NT2/D1 (cell line): ENCODE results near the gene CERS6.

Source experiments
- DNase-seq: peaks from one replicate; pipeline ENCODE4 v3.0.0-alpha.2; 2011; ENCODE audit warnings: low read depth, low spot score
- H3K27me3 ChIP-seq: 2 replicates; pipeline ENCODE4 v1.6.0; 2011; ENCODE audit warnings: mild to moderate bottlenecking; ENCODE audit not compliant: insufficient read length, insufficient read depth
- H3K36me3 ChIP-seq: 2 replicates; pipeline ENCODE4 v1.6.1; 2011; ENCODE audit warnings: mild to moderate bottlenecking, low read length, mixed read lengths; ENCODE audit not compliant: insufficient read depth, insufficient read length
- H3K4me1 ChIP-seq: 2 replicates; pipeline ENCODE4 v1.5.1; 2011; ENCODE audit not compliant: insufficient read depth, insufficient read length
- H3K4me3 ChIP-seq: 2 replicates; pipeline ENCODE4 v1.5.1; 2011; ENCODE audit warnings: low read depth; ENCODE audit not compliant: insufficient read length
- H3K9ac ChIP-seq: 2 replicates; pipeline ENCODE4 v1.6.0; 2011; ENCODE audit warnings: low read depth; ENCODE audit not compliant: insufficient read length
- H3K9me3 ChIP-seq: 2 replicates; pipeline ENCODE4 v1.5.1; 2011; ENCODE audit warnings: mild to moderate bottlenecking, low read length; ENCODE audit not compliant: insufficient read depth
- SUZ12 ChIP-seq: IDR thresholded peaks from 2 replicates; pipeline ENCODE4 v1.6.1; 2011; ENCODE audit not compliant: insufficient read length, insufficient read depth; ENCODE audit errors: extremely low read depth
- YY1 ChIP-seq: IDR thresholded peaks from 2 replicates; pipeline ENCODE4 v1.6.1; 2011; ENCODE audit not compliant: insufficient read length, insufficient read depth
- ZNF274 ChIP-seq: IDR thresholded peaks from 2 replicates; pipeline ENCODE4 v1.6.1; 2011; ENCODE audit warnings: mild to moderate bottlenecking, low read depth, low read length

The CERS6 gene

GRCh38 chr2:168443818-168444217 is 12.3 kb upstream of the CERS6 start:
- Histone ChIP-seq H3K4me1 (no peaks in the 10 kb centered on the region), H3K36me3 (no peaks in the 10 kb centered on the region), H3K27me3 (no peaks in the 10 kb centered on the region), H3K9me3 (peaks cover 3% of the 10 kb centered on the region; the same call in 1 of the 2 replicates), H3K4me3 (no peak overlapping the region), H3K9ac (no peak overlapping the region)
- no peak for DNase-seq
- TF ChIP-seq SUZ12: no peak
- no peak for TF ChIP-seq YY1
- no peak for TF ChIP-seq ZNF274

GRCh38 chr2:168445960-168446359 is 10.1 kb upstream of the CERS6 start:
- DNase-seq: no peak
- H3K4me3 ChIP-seq: no peak overlapping the region
- H3K27me3 ChIP-seq: no peaks in the 10 kb centered on the region
- no peaks in the 10 kb centered on the region for H3K4me1 ChIP-seq
- TF ChIP-seq YY1 (no peak), ZNF274 (no peak), SUZ12 (no peak)
- H3K9me3 ChIP-seq: peaks cover 3% of the 10 kb centered on the region; the same call in 1 of the 2 replicates
- H3K9ac ChIP-seq: no peak overlapping the region
- H3K36me3 ChIP-seq: no peaks in the 10 kb centered on the region

- no peak overlapping the region for H3K9ac ChIP-seq
- TF ChIP-seq YY1 (no peak), ZNF274 (no peak), SUZ12 (no peak)
- no peaks in the 10 kb centered on the region for H3K27me3 ChIP-seq
- H3K4me1 ChIP-seq: peaks cover 2% of the 10 kb centered on the region
- H3K9me3 ChIP-seq: peaks cover 3% of the 10 kb centered on the region; the same call in 1 of the 2 replicates
- no peak for DNase-seq
- no peaks in the 10 kb centered on the region for H3K36me3 ChIP-seq
- no peak overlapping the region for H3K4me3 ChIP-seq
Measured at GRCh38 chr2:168448980-168449379, 7.1 kb upstream of the CERS6 start.

GRCh38 chr2:168449419-168449818 is 6.7 kb upstream of the CERS6 start:
- no peak for DNase-seq
- H3K4me1 ChIP-seq: peaks cover 2% of the 10 kb centered on the region
- no peak for TF ChIP-seq YY1
- TF ChIP-seq ZNF274: no peak
- TF ChIP-seq SUZ12: no peak
- peaks cover 2% of the 10 kb centered on the region for H3K27me3 ChIP-seq
- H3K9ac ChIP-seq: no peak overlapping the region
- H3K9me3 ChIP-seq: peaks cover 6% of the 10 kb centered on the region; the same call in 1 of the 2 replicates
- no peaks in the 10 kb centered on the region for H3K36me3 ChIP-seq
- H3K4me3 ChIP-seq: no peak overlapping the region

GRCh38 chr2:168450171-168450570 is 5.9 kb upstream of the CERS6 start:
- Histone ChIP-seq H3K4me3 (no peak overlapping the region), H3K9me3 (peaks cover 12% of the 10 kb centered on the region; the same call in 1 of the 2 replicates), H3K27me3 (peaks cover 6% of the 10 kb centered on the region), H3K9ac (no peak overlapping the region), H3K4me1 (peaks cover 2% of the 10 kb centered on the region), H3K36me3 (no peaks in the 10 kb centered on the region)
- DNase-seq: no peak
- TF ChIP-seq ZNF274: no peak
- TF ChIP-seq SUZ12: no peak
- TF ChIP-seq YY1: no peak

- no peaks in the 10 kb centered on the region for H3K36me3 ChIP-seq
- no peak overlapping the region for H3K4me3 ChIP-seq
- no peak for DNase-seq
- peaks cover 6% of the 10 kb centered on the region for H3K27me3 ChIP-seq
- H3K9me3 ChIP-seq: 0 out of 2 replicates have a peak, but pooled peaks cover 11% of the 10 kb centered on the region
- peaks cover 2% of the 10 kb centered on the region for H3K4me1 ChIP-seq
- no peak for TF ChIP-seq SUZ12
- TF ChIP-seq ZNF274: no peak
- no peak for TF ChIP-seq YY1
- no peak overlapping the region for H3K9ac ChIP-seq
Measured at GRCh38 chr2:168450732-168451131, 5.3 kb upstream of the CERS6 start.

GRCh38 chr2:168452781-168453180 is 3.3 kb upstream of the CERS6 start:
- Histone ChIP-seq H3K9me3 (0 out of 2 replicates have a peak, but pooled peaks cover 11% of the 10 kb centered on the region), H3K27me3 (peaks cover 6% of the 10 kb centered on the region), H3K36me3 (peaks cover 1% of the 10 kb centered on the region), H3K9ac (no peak overlapping the region), H3K4me1 (peaks cover 2% of the 10 kb centered on the region), H3K4me3 (no peak overlapping the region)
- TF ChIP-seq YY1 (no peak), ZNF274 (no peak), SUZ12 (no peak)
- no peak for DNase-seq

- H3K4me3 ChIP-seq: no peak overlapping the region
- H3K9me3 ChIP-seq: 0 out of 2 replicates have a peak, but pooled peaks cover 11% of the 10 kb centered on the region
- no peak for DNase-seq
- no peak for TF ChIP-seq ZNF274
- no peak for TF ChIP-seq SUZ12
- TF ChIP-seq YY1: no peak
- peaks cover 2% of the 10 kb centered on the region for H3K4me1 ChIP-seq
- peaks cover 6% of the 10 kb centered on the region for H3K36me3 ChIP-seq
- H3K9ac ChIP-seq: no peak overlapping the region
- peaks cover 6% of the 10 kb centered on the region for H3K27me3 ChIP-seq
Measured at GRCh38 chr2:168453404-168453803, 2.7 kb upstream of the CERS6 start.
